HG02852 (cell line): ENCODE results near the gene SH3RF3.

Source experiments
- ATAC-seq: cut with Tn5 transposase; IDR thresholded peaks from one replicate; pipeline ENCODE4 v1.9.1; 2021; ENCODE audit warnings: mild to moderate bottlenecking, moderate library complexity; ENCODE audit not compliant: unreplicated experiment

Gene SH3RF3

GRCh38 chr2:109345091-109345490 lies 216.1 kb downstream of the SH3RF3 start:
- ATAC-seq: no peak

DNA sequence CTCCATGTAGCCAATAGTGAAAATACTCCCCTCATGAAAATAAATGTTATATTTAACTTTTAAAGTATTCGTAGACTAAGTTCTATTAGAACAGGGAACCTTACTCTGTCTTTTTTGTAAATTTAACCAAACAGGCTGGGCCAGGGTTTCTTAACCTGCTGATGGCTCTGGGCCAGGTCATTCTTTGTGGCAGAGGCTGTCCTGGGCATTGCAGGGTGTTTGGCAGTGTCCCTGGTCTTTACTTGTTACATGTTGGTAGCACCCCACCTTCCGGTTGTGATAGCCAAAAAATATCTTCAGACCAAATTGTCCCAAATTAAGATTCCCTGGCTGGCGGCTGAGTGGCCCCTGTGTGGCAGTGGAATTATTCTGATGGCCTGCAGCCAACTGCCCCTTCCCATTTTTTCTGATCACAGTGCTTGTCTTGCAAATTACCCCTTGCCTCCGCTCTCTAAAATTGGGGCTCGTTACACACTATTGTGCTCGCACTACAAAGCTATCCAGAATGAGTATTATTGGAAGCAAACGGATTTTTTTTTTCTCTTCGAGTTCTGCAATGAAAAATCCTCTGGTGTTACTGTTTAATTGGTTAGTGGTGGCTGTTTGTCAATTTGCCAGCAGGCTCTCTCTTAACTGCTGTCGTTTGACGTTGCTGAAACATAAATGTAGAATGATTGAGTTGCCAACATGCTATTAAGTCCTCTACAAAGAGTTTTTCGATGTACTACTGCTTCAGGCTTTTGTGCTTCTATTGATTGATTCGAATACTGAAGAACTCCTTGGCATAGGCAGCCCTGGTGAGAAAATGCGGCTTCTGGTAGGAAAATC lies 216.9 kb downstream of the SH3RF3 start:
- no peak for ATAC-seq

- ATAC-seq: no peak
These were observed 217.7 kb downstream of the SH3RF3 start for GRCh38 chr2:109346601-109347228.

- ATAC-seq: no peak
These were observed 218.6 kb downstream of the SH3RF3 start for GRCh38 chr2:109347626-109348025.

DNA sequence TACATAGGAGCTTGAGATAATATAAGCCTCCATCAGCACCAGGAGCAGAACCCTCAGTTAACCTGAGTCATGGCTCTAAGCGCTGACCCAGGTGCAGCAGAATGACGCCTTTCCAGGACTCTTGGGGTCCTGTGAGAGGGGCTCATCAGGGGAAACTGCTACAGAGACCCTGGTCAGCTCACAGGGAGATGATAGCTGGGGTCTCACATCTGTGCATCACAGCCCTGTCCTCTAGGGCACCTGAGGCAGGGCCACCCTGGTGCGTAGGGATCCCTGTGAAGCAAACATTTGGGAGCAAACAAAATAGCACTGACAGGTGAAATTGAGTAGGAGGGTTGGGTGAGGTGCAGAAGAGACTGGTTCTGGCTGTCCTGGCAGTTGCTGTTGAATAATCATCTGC lies 219.2 kb downstream of the SH3RF3 start:
- no peak for ATAC-seq

- peak; percentile 66 for ATAC-seq
These were observed 219.9 kb downstream of the SH3RF3 start for GRCh38 chr2:109348671-109349502.

DNA sequence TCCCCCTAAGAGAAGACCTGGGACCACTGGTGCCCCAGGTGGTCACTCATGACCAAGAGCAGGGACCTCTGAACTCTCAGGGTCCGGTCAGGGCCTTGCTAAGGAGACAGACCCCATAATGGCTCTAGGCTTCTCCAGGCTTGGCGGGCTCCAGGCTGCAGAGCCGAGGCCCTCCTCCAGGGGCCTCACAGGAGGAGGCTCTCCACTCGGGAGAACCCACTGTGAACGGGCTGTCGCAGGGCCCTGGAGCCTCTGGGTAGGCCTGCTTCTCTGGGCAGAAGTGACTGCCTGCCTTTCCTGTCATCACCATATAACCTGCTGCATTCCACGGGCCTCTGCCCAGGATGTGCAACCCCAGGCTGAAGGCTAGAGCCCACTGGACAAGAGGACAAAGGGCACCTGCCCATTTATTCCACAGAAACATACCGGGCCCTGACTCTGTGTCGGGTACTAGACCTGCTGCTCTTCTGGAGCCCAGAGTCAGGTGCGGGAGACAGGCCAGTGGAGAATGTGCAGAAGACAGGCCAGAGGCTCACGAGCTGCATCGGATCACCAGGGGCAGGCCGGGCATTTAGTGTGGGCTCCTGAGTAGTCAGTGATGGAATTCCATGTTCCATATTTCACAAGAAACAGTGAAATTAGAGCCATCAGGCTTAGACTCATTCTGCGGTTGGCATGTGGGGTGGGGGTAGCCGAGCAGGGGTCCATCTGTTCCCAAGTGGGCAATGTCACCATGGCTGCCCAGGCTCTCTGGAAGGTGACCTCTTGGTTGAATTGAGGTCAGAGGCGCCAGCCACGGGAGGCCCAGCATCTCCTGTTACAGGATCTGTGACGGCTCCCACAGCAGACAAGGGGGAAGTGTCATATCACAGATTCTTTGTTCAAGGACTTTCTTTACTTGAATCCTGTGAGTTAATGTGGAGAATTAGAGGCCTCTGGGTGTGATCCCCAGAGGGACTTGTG lies 220.8 kb downstream of the SH3RF3 start:
- ATAC-seq: no peak

DNA sequence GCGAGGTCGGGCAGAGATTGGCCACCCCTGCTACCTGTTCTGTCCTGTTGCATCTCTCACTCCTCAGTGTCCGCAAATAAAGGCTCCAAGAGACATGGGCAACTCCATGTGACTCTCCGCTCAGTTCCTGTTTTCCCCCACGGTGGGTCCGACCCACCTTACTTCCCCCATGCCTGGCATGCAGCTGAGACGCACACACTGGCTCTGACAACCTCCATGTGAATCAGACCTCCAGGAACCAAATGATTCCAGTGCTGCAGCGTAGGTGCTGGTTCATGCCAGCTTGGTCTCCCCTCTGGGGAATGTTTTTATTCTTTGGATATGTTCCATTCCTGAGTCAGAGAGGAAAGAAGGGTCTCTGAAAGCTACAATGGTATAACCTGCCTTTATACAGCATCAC lies 221.5 kb downstream of the SH3RF3 start:
- no peak for ATAC-seq

DNA sequence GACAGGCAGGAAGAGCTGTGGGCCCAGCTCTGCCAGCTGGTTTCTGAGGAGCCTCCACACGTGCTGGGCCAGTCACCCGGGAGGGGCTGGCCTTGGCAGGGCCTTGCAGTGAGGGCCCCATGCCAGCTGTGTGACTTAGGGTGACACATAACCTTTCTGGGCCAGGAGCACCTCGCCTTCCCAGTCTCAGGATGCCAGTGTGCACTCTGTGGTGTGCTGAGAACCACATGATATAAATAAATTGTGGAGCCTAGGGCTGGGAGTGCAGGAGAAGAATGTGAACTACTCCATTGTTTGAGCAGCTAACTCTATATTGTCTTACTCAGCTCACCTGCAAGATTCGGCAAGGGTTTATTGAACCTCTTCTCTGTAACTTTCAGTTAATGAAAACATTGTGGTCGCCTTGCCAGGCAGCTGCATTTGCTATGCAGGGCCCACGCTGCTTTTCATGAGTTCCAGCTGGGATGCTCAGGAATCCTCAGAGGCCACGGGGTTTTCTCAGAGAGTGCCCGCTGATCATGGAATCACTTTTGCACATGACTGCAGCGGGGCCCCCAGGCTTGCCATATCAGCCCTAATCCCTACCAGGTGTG lies 222.3 kb downstream of the SH3RF3 start:
- no peak for ATAC-seq

DNA sequence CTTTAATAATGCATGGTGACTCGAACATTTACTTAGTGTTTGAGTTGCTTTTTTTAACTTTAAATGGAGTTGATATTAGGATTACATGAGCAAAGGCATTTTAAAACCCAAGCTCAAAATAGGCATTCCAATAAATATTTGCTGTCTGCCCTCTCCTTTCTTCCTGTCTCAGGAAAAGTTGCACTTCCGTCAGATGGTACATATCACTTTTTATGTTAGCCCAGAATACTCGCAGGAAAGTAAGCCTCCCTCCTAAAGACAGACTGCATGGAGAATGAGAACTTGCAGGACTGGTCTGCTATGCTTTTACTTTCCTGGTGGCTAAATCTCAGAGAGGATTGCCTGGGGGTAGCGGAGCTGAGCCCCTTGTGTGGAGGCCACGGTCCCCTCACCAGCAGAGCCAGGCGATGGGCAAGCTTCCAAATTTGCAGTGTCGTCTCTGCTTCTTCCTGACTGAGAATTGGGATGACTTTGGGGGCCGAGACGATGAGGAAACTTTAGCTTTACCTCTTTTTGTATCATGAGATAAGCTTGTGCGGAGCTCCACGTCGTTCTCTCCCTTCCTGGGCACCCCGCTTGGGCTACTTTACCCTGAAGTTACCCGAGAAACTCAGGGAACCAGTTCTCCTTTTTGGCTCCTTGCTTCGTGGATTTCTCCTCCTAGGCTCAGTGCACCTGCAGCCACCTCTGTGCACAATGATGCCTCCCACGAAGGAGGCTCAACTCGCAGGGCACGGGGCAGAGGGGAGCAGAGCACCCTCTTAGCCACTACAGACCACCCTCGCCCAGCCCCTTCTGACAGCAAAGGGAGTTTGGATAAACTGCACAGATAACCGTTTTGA lies 223.3 kb downstream of the SH3RF3 start:
- ATAC-seq: no peak

DNA sequence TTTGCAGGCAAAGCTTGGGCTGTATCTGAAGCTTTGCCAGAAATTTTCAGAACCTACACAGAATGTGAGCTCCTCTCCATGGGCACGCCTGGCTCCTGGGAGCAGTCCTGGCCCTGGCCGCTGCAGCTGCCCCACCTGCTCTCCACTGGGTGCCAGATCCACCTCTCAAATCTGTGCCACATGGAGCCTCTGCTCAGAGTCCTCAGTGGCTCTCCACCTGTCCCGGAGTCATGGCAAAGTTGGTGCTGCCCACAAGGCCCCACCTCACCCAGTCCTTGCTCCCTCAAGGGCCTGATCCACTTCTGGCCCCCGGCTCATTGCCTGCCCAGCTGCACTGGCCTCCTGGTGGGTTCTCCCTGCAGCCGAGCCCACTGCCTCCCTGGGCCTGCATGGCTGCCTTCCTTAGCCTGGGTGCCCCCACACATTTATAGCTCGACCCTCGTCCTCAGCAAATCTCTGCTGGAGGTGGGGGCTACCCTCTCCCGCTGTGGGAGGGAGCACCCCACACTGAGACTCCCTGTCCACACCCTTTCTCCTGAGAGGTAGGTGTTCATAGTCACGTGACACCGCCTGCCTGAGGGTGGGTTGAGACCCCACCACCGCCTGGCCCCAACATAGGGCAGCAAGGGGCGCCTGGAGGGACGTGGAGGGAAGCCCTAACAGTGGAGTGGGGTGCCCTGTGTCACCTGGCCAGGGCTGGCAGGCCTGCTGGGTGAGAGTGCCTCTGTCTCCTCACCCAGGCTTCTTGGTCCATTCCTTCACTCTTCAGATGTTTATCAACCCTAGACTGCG lies 224.1 kb downstream of the SH3RF3 start:
- no peak for ATAC-seq

- ATAC-seq: no peak
These were observed 225.1 kb downstream of the SH3RF3 start for GRCh38 chr2:109353806-109354745.

DNA sequence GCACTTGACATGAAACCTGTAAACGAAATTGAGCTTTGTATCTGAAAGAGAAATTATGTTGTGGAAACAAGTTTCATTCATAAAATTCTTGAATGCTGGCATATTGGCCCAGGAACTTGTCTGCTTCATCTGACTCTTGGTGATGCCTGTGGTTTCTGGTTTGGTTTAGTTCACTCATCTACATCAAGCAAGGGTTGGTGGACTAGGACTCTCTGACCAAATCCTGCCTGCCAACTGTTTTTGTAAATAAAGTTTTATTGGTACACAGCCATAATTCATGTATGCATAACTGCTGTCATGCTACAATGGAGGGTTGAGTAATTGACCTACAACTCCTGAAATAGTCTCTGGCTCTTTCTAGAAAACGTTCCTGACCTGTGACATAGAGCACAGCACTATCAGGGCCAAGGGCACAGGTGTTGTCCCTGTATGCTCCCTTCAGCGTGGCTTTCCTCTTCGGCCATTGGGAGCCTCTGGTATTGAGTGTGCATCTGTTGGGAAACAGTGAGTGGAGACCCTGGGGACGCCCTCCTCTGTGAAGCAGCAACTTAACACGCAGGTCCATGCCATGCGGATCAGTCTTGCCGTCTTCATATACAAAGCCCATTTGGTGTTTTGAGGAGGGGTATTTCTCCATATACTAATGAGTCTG lies 226.3 kb downstream of the SH3RF3 start:
- ATAC-seq: no peak

DNA sequence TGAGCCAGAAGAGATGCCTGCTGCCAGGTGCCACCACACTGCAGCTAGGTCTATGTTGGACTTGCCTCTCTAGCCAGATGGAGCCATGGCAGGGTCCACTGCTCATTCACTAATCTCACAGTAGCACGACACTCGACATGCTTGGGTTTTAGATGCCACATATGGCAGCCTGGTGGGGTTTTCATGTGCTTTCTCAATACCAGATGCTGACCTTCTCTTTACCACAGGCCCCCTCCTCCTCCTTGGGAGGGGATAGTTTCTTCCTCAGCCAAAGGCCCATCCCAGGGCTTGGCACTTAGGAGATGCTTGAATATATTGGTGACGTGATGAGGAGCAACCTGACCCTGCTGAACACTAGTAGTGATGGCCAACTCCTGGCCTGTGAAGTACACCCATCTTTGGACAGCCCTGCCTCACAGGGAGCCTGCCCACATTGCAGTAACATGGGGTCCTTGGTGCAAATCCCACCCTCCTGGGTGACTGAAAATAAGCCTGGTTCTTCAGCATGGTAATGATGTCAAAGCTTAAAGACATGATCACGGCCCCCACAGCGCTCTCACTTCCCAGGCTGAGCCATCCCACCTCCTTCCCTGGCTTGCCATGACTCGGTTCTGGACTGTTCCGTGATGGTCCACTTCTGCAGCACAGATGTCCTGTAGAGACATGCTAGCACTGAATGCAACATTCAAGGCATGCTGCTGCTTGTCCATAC lies 227.5 kb downstream of the SH3RF3 start:
- no peak for ATAC-seq

GRCh38 chr2:109364217-109364616 lies 235.2 kb downstream of the SH3RF3 start:
- no peak for ATAC-seq

- no peak for ATAC-seq
These were observed 236.1 kb downstream of the SH3RF3 start for GRCh38 chr2:109365131-109365530.
